Measurements from ENCODE around the gene REN. TPM values are rescaled to one million over a fixed set of nuclear protein-coding genes. Genes with fewer than 3 reads are reported as not detected.
A peak's percentile ranks its signal among the peaks of the same experiment; 100 is the strongest.

Gene REN
- total and polyA plus RNA-seq, 2 of the 13 experiments (the other 11 are each of a cell fraction or from before 2014, with no cell fraction given): not detected

GRCh38 chr1:204162494-204163074 is 3.6 kb downstream of the REN start (continued):
- no peak for TF ChIP-seq ASH2L (IDR thresholded peaks at IDR 0.05; ENCODE audit: insufficient read length, low read depth, low read length)
- TF ChIP-seq, protein P1, sequence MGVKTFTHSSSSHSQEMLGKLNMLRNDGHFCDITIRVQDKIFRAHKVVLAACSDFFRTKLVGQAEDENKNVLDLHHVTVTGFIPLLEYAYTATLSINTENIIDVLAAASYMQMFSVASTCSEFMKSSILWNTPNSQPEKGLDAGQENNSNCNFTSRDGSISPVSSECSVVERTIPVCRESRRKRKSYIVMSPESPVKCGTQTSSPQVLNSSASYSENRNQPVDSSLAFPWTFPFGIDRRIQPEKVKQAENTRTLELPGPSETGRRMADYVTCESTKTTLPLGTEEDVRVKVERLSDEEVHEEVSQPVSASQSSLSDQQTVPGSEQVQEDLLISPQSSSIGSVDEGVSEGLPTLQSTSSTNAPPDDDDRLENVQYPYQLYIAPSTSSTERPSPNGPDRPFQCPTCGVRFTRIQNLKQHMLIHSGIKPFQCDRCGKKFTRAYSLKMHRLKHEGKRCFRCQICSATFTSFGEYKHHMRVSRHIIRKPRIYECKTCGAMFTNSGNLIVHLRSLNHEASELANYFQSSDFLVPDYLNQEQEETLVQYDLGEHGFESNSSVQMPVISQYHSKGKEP (CRISPR knock-in tag; IDR thresholded peaks at IDR 0.05): no peak
- TF ChIP-seq, protein P2, sequence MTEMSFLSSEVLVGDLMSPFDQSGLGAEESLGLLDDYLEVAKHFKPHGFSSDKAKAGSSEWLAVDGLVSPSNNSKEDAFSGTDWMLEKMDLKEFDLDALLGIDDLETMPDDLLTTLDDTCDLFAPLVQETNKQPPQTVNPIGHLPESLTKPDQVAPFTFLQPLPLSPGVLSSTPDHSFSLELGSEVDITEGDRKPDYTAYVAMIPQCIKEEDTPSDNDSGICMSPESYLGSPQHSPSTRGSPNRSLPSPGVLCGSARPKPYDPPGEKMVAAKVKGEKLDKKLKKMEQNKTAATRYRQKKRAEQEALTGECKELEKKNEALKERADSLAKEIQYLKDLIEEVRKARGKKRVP (CRISPR knock-in tag; IDR thresholded peaks at IDR 0.05): no peak
- TF ChIP-seq ARID4A (CRISPR knock-in tag; IDR thresholded peaks at IDR 0.05; ENCODE audit: borderline replicate concordance): no peak; the same call in 1 of the 2 replicates
- no peak for TF ChIP-seq ZNF816 (CRISPR knock-in tag; IDR thresholded peaks at IDR 0.05; ENCODE audit: borderline replicate concordance)
- no peak for TF ChIP-seq ZNF644 (CRISPR knock-in tag; IDR thresholded peaks at IDR 0.05; ENCODE audit: low read depth)
- TF ChIP-seq SRY (CRISPR knock-in tag; IDR thresholded peaks at IDR 0.05): no peak
- TF ChIP-seq ZNF883 (CRISPR knock-in tag; IDR thresholded peaks at IDR 0.05; ENCODE audit: not compliant biosample characterization): no peak
- TF ChIP-seq MXI1 (IDR thresholded peaks at IDR 0.05; ENCODE audit: borderline replicate concordance, low read depth, low read length): no peak
- TF ChIP-seq, protein P3, sequence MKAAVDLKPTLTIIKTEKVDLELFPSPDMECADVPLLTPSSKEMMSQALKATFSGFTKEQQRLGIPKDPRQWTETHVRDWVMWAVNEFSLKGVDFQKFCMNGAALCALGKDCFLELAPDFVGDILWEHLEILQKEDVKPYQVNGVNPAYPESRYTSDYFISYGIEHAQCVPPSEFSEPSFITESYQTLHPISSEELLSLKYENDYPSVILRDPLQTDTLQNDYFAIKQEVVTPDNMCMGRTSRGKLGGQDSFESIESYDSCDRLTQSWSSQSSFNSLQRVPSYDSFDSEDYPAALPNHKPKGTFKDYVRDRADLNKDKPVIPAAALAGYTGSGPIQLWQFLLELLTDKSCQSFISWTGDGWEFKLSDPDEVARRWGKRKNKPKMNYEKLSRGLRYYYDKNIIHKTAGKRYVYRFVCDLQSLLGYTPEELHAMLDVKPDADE (CRISPR knock-in tag; IDR thresholded peaks at IDR 0.05): no peak
- TF ChIP-seq, protein P4, sequence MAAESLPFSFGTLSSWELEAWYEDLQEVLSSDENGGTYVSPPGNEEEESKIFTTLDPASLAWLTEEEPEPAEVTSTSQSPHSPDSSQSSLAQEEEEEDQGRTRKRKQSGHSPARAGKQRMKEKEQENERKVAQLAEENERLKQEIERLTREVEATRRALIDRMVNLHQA (CRISPR knock-in tag; IDR thresholded peaks at IDR 0.05): no peak
- TF ChIP-seq RXRB (CRISPR knock-in tag; IDR thresholded peaks at IDR 0.05; ENCODE audit: borderline replicate concordance): peak; percentile 28; the same call in 1 of the 2 replicates
- no peak for TF ChIP-seq ZBTB20 (CRISPR knock-in tag; IDR thresholded peaks at IDR 0.05; ENCODE audit: borderline replicate concordance, low read depth)
- TF ChIP-seq BCL3 (CRISPR knock-in tag; IDR thresholded peaks at IDR 0.05): no peak
- TF ChIP-seq JUNB (CRISPR knock-in tag; IDR thresholded peaks at IDR 0.05; ENCODE audit: borderline replicate concordance): no peak
- TF ChIP-seq ZNF331 (CRISPR knock-in tag; IDR thresholded peaks at IDR 0.05): no peak
- TF ChIP-seq ELF4 (CRISPR knock-in tag; IDR thresholded peaks at IDR 0.05; ENCODE audit: borderline replicate concordance): no peak
- TF ChIP-seq GTF3A (CRISPR knock-in tag; conservative IDR thresholded peaks at IDR 0.05): no peak
- no peak for TF ChIP-seq SUZ12 (IDR thresholded peaks at IDR 0.05; ENCODE audit: low read depth, low read length)
- TF ChIP-seq SAFB2 (CRISPR knock-in tag; IDR thresholded peaks at IDR 0.05; ENCODE audit: borderline replicate concordance, low read depth): no peak

Measured in HepG2 (cell line).